ENCODE measurements around the gene TASP1.

Gene TASP1

GRCh38 chr20:13581451-13581850 lies 57.3 kb downstream of the TASP1 start:
- TF ChIP-seq CTCF (IDR thresholded peaks at IDR 0.05; ENCODE audit: borderline replicate concordance, control extremely low read depth, extremely low read depth, insufficient read depth, missing control alignments) = no peak
- DNase-seq (ENCODE audit: low spot score) = no peak
- in situ Hi-C loops (cut with MboI; ENCODE audit: low sequenced_read_pairs, unreplicated experiment) = no loop called here

GRCh38 chr20:13580707-13581106 lies 58.0 kb downstream of the TASP1 start:
- in situ Hi-C loops (cut with MboI; ENCODE audit: low sequenced_read_pairs, unreplicated experiment) = no loop called here
- no peak for DNase-seq (ENCODE audit: low spot score)
- TF ChIP-seq CTCF (IDR thresholded peaks at IDR 0.05; ENCODE audit: borderline replicate concordance, control extremely low read depth, extremely low read depth, insufficient read depth, missing control alignments) = no peak

- no peak for DNase-seq (ENCODE audit: low spot score)
- in situ Hi-C loops (cut with MboI; ENCODE audit: low sequenced_read_pairs, unreplicated experiment) = no loop called here
- TF ChIP-seq CTCF (IDR thresholded peaks at IDR 0.05; ENCODE audit: borderline replicate concordance, control extremely low read depth, extremely low read depth, insufficient read depth, missing control alignments) = no peak
These were observed 64.7 kb downstream of the TASP1 start for GRCh38 chr20:13574071-13574470.

GRCh38 chr20:13571662-13572061 lies 67.1 kb downstream of the TASP1 start:
- TF ChIP-seq CTCF (IDR thresholded peaks at IDR 0.05; ENCODE audit: borderline replicate concordance, control extremely low read depth, extremely low read depth, insufficient read depth, missing control alignments) = no peak
- in situ Hi-C loops (cut with MboI; ENCODE audit: low sequenced_read_pairs, unreplicated experiment) = no loop called here
- DNase-seq (ENCODE audit: low spot score) = no peak

GRCh38 chr20:13567663-13568062 lies 71.1 kb downstream of the TASP1 start:
- no peak for DNase-seq (ENCODE audit: low spot score)
- in situ Hi-C loops (cut with MboI; ENCODE audit: low sequenced_read_pairs, unreplicated experiment) = no loop called here
- no peak for TF ChIP-seq CTCF (IDR thresholded peaks at IDR 0.05; ENCODE audit: borderline replicate concordance, control extremely low read depth, extremely low read depth, insufficient read depth, missing control alignments)

GRCh38 chr20:13563854-13564253 lies 74.9 kb downstream of the TASP1 start:
- DNase-seq (ENCODE audit: low spot score) = no peak
- in situ Hi-C loops (cut with MboI; ENCODE audit: low sequenced_read_pairs, unreplicated experiment) = no loop called here
- no peak for TF ChIP-seq CTCF (IDR thresholded peaks at IDR 0.05; ENCODE audit: borderline replicate concordance, control extremely low read depth, extremely low read depth, insufficient read depth, missing control alignments)

GRCh38 chr20:13554706-13555105 lies 84.0 kb downstream of the TASP1 start:
- no peak for TF ChIP-seq CTCF (IDR thresholded peaks at IDR 0.05; ENCODE audit: borderline replicate concordance, control extremely low read depth, extremely low read depth, insufficient read depth, missing control alignments)
- no peak for DNase-seq (ENCODE audit: low spot score)
- in situ Hi-C loops (cut with MboI; ENCODE audit: low sequenced_read_pairs, unreplicated experiment) = no loop called here

All from GM13976 (cell line).